Esophagus muscularis mucosa (tissue), 3 donors: ENCODE measurements around the gene CNOT6.

Source experiments
- CTCF ChIP-seq, 3 experiments: fragments of 200-600 bp in 2 of 3; fragments of 450-650 bp in 1 of 3; sonication (generic) in 2 of 3; IDR thresholded peaks; one replicate each; pipeline ENCODE4 v1.5.1; 2017 to 2019; ENCODE audit warnings: antibody characterized with exemption in 3 of 3, mild to moderate bottlenecking in 2 of 3, moderate library complexity in 1 of 3
- POLR2A ChIP-seq: fragments of 450-650 bp; IDR thresholded peaks from one replicate; pipeline ENCODE4 v1.6.1; 2017; ENCODE audit warnings: antibody characterized with exemption, moderate library complexity, mild to moderate bottlenecking, low read depth
- POLR2AphosphoS5 ChIP-seq, 2 donors: sonication (generic); formaldehyde crosslinking; IDR thresholded peaks; one replicate each; pipeline ENCODE4 v1.6.1; 2017; ENCODE audit warnings: antibody characterized with exemption in 2 of 2

GRCh38 chr5:180516440-180516839 lies 22.3 kb downstream of the CNOT6 start:
- TF ChIP-seq CTCF (IDR thresholded peaks at IDR 0.05) (no peak), POLR2A (no peak), POLR2AphosphoS5 (IDR thresholded peaks at IDR 0.05) (no peak)
